HUES48 (cell line): ENCODE results near the gene EEF1G.
"Not testable (repeated sequence)": the region's sequence is repeated elsewhere in the genome, so short reads cannot be mapped to it uniquely, and the experiment has no call there.

Experiments used
- H3K27ac ChIP-seq: one replicate; pipeline ENCODE4 v1.7.0; 2013; ENCODE audit warnings: low read depth, low read length, inconsistent platforms
- H3K27me3 ChIP-seq: 2 replicates; pipeline ENCODE4 v1.6.1; 2013; ENCODE audit warnings: mild to moderate bottlenecking, low read length; ENCODE audit not compliant: control insufficient read depth, insufficient read depth
- H3K36me3 ChIP-seq: 2 replicates; pipeline ENCODE4 v1.6.1; 2013; ENCODE audit warnings: low read length; ENCODE audit not compliant: control insufficient read depth, insufficient read depth
- H3K4me1 ChIP-seq: 2 replicates; pipeline ENCODE4 v1.6.1; 2013; ENCODE audit warnings: mild to moderate bottlenecking, low read length; ENCODE audit not compliant: control insufficient read depth, insufficient read depth
- H3K4me3 ChIP-seq: 2 replicates; pipeline ENCODE4 v1.5.1; 2013; ENCODE audit warnings: mild to moderate bottlenecking, low read depth, low read length
- H3K9ac ChIP-seq: 2 replicates; pipeline ENCODE4 v1.6.1; 2013; ENCODE audit warnings: mild to moderate bottlenecking, low read depth, low read length, moderate library complexity
- H3K9me3 ChIP-seq: 2 replicates; pipeline ENCODE4 v1.6.1; 2013; ENCODE audit warnings: low read length; ENCODE audit not compliant: control insufficient read depth, insufficient read depth

EEF1G gene

GRCh38 chr11:62553080-62553838 lies 20.4 kb downstream of the EEF1G start:
- Histone ChIP-seq H3K9me3 (no peaks in the 10 kb centered on the region), H3K9ac (peak overlapping the region; percentile 47), H3K4me1 (peaks cover 45% of the 10 kb centered on the region), H3K4me3 (peak overlapping the region; percentile 38), H3K27ac (peak overlapping the region; percentile 93), H3K36me3 (peaks cover 17% of the 10 kb centered on the region), H3K27me3 (peaks cover 9% of the 10 kb centered on the region)

GRCh38 chr11:62552485-62553079 lies 21.1 kb downstream of the EEF1G start:
- H3K9me3 ChIP-seq: no peaks in the 10 kb centered on the region
- peaks cover 10% of the 10 kb centered on the region for H3K36me3 ChIP-seq
- peaks cover 50% of the 10 kb centered on the region for H3K4me1 ChIP-seq
- peak overlapping the region; percentile 47 for H3K9ac ChIP-seq
- peak overlapping the region; percentile 38 for H3K4me3 ChIP-seq
- H3K27ac ChIP-seq: peak overlapping the region; percentile 93
- peaks cover 16% of the 10 kb centered on the region for H3K27me3 ChIP-seq

GRCh38 chr11:62550478-62550877 lies 23.2 kb downstream of the EEF1G start:
- H3K9me3 ChIP-seq, H3K27ac ChIP-seq, H3K9ac ChIP-seq, H3K36me3 ChIP-seq, H3K4me3 ChIP-seq: not testable (repeated sequence)
- H3K4me1 ChIP-seq: peaks cover 35% of the 10 kb centered on the region
- peaks cover 36% of the 10 kb centered on the region for H3K27me3 ChIP-seq

- Histone ChIP-seq H3K36me3 (no peaks in the 10 kb centered on the region), H3K27me3 (peaks cover 53% of the 10 kb centered on the region), H3K4me3 (no peak overlapping the region), H3K9ac (no peak overlapping the region), H3K9me3 (no peaks in the 10 kb centered on the region), H3K4me1 (peaks cover 35% of the 10 kb centered on the region), H3K27ac (no peak overlapping the region)
Observed at GRCh38 chr11:62548545-62549335, 25.0 kb downstream of the EEF1G start.

GRCh38 chr11:62547691-62548281 lies 25.9 kb downstream of the EEF1G start:
- Histone ChIP-seq H3K36me3 (no peaks in the 10 kb centered on the region), H3K27me3 (peaks cover 63% of the 10 kb centered on the region), H3K4me1 (peaks cover 26% of the 10 kb centered on the region), H3K4me3 (peak overlapping the region; percentile 76), H3K27ac (peak overlapping the region; percentile 24), H3K9me3 (no peaks in the 10 kb centered on the region), H3K9ac (no peak overlapping the region)

GRCh38 chr11:62546929-62547625 lies 26.6 kb downstream of the EEF1G start:
- Histone ChIP-seq H3K27me3 (peaks cover 68% of the 10 kb centered on the region), H3K27ac (peak overlapping the region; percentile 51)

GRCh38 chr11:62546244-62546928 lies 27.3 kb downstream of the EEF1G start, which contains the start of gene AHNAK:
AHNAK (minus strand) TSS chr11:62546806; CDS start chr11:62536098, 10,708 bp downstream.
- H3K27me3 ChIP-seq: peaks cover 68% of the 10 kb centered on the region

More at GRCh38 chr11:62546929-62547625, 26.6 kb downstream of the EEF1G start:
- Histone ChIP-seq H3K4me1 (peaks cover 24% of the 10 kb centered on the region), H3K9ac (no peak overlapping the region), H3K4me3 (peak overlapping the region; percentile 76), H3K9me3 (no peaks in the 10 kb centered on the region), H3K36me3 (no peaks in the 10 kb centered on the region)

GRCh38 chr11:62545437-62546243 lies 28.1 kb downstream of the EEF1G start:
- Histone ChIP-seq H3K4me1 (peaks cover 18% of the 10 kb centered on the region), H3K27ac (peak overlapping the region; percentile 54), H3K4me3 (peak overlapping the region; percentile 76), H3K27me3 (peaks cover 68% of the 10 kb centered on the region), H3K9me3 (no peaks in the 10 kb centered on the region), H3K9ac (no peak overlapping the region), H3K36me3 (no peaks in the 10 kb centered on the region)

More at GRCh38 chr11:62546244-62546928, 27.3 kb downstream of the EEF1G start, which contains the start of gene AHNAK:
- Histone ChIP-seq H3K9me3 (no peaks in the 10 kb centered on the region), H3K36me3 (no peaks in the 10 kb centered on the region), H3K4me1 (peaks cover 19% of the 10 kb centered on the region), H3K4me3 (peak within 1 kb of the TSS; percentile 76), H3K9ac (no peak within 1 kb of the TSS), H3K27ac (peak within 1 kb of the TSS; percentile 54)

GRCh38 chr11:62544581-62545436 lies 28.9 kb downstream of the EEF1G start:
- no peaks in the 10 kb centered on the region for H3K36me3 ChIP-seq
- peak overlapping the region; percentile 76 for H3K4me3 ChIP-seq
- no peaks in the 10 kb centered on the region for H3K9me3 ChIP-seq
- H3K4me1 ChIP-seq: peaks cover 18% of the 10 kb centered on the region
- peaks cover 68% of the 10 kb centered on the region for H3K27me3 ChIP-seq
- H3K27ac ChIP-seq: peak overlapping the region; percentile 54
- no peak overlapping the region for H3K9ac ChIP-seq
